Stomach (tissue), 9 donors: ENCODE data around the gene CHRNB4. TPM values are rescaled to one million over a fixed set of nuclear protein-coding genes. Genes with fewer than 3 reads are reported as not detected.

Experiments used
- DNase-seq, 2 donors: peaks; one replicate each; pipeline versions ENCODE4 v3.0.0 to v3.0.0-alpha.2; 2013 to 2019
- H3K27ac ChIP-seq, 5 donors: fragments of 200-600 bp in 4 of 5; sonication (generic) in 4 of 5; one replicate each; pipeline ENCODE4 v1.5.1; 2013 to 2019; ENCODE audit warnings: mild to moderate bottlenecking in 1 of 5, moderate library complexity in 1 of 5
- H3K27me3 ChIP-seq, 3 donors: fragments of 200-600 bp; sonication (generic); one replicate each; pipeline ENCODE4 v1.5.1; 2017 to 2019; ENCODE audit warnings: mixed run types in 1 of 3
- H3K36me3 ChIP-seq, 4 donors: fragments of 200-600 bp; sonication (generic); 1 replicate in 3 of 4; 2 replicates in 1 of 4; pipeline ENCODE4 v1.5.1; 2016 to 2019
- H3K4me1 ChIP-seq, 4 donors: fragments of 200-600 bp; sonication (generic); one replicate each; pipeline ENCODE4 v1.5.1; 2016 to 2019
- H3K4me3 ChIP-seq, 4 donors: fragments of 200-600 bp; sonication (generic) in 3 of 4; one replicate each; pipeline ENCODE4 v1.5.1; 2016 to 2019; ENCODE audit warnings: mild to moderate bottlenecking in 1 of 4
- H3K9me3 ChIP-seq, 4 donors: fragments of 200-600 bp; sonication (generic); one replicate each; pipeline ENCODE4 v1.5.1; 2016 to 2019
- EP300 ChIP-seq: sonication (generic); formaldehyde crosslinking; IDR thresholded peaks from one replicate; pipeline ENCODE4 v1.6.1; 2017; ENCODE audit warnings: antibody characterized with exemption
- POLR2A ChIP-seq, 4 donors: fragments of 450-650 bp; IDR thresholded peaks; one replicate each; pipeline ENCODE4 v1.6.1; 2016; ENCODE audit warnings: antibody characterized with exemption in 4 of 4, control low read depth in 2 of 4, mild to moderate bottlenecking in 1 of 4, moderate library complexity in 1 of 4
- POLR2AphosphoS5 ChIP-seq, 3 donors: sonication (generic); formaldehyde crosslinking; IDR thresholded peaks; one replicate each; pipeline ENCODE4 v1.6.1; 2016; ENCODE audit warnings: antibody characterized with exemption in 3 of 3
- WGBS, 5 donors: extraction: QIAGEN DNeasy Blood & Tissue Kit in 3 of 5; methylation state at CpG; one replicate each; pipeline versions ENCODE4 v1.1.5 to v1.1.7; 2013 to 2018; 5-methylcytosine and 5-hydroxymethylcytosine counted together
- intact Hi-C: fragments of 100-400 bp; cut with DNase I; formaldehyde crosslinking; loops from one replicate; pipeline ENCODE4 v1.15.1; 2023; ENCODE audit warnings: low total_unique reads
- polyA plus RNA-seq, 3 donors: library from polyadenylated mRNA; stranded (reverse); fragments of 200-250 nt; gene quantifications; one replicate each; pipeline ENCODE4 v1.2.3, GENCODE V29; 2013
- total RNA-seq, 5 donors: library from RNA; depleted of rRNA; stranded (reverse); fragments of >200 nt; gene quantifications; one replicate each; pipeline versions ENCODE4 v1.1.0 to v1.2.3, GENCODE V29; 2014 to 2016
- TF ChIP-seq, protein P1 (sequence below), 7 experiments: fragments of 450-650 bp in 4 of 7; fragments of 200-600 bp in 3 of 7; sonication (generic) in 3 of 7; IDR thresholded peaks; one replicate each; pipeline ENCODE4 v1.5.1; 2016 to 2019; ENCODE audit warnings: antibody characterized with exemption in 7 of 7, control low read depth in 2 of 7, mild to moderate bottlenecking in 1 of 7
- donor health status: healthy with polysubstance abuse.
- donor health status: Bipolar disorder and iron deficiency.
- donor health status: healthy.

Gene CHRNB4
- total and polyA plus RNA-seq, 8 donors = 0.78 TPM; not detected in 7

DNA sequence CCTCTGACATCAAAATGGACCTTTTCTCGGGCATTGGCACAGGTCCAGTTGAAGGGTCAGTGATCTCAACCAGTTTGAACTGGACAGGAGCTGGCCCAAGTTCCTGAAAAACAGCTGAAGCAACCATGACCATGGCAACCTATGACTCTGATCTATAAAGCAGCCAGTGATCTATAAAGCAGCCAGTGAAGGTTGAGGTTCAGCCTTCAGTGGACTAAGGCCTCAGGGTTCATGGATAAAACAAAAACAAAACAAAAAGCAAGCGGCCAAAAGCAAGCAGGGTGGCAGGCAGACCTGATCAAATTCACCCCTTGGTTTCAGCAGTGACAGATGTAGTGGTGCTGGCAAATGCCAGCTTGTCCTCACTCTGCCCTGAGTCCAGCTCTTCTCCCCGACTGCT, 10.0 kb upstream of the CHRNB4 start:
- Histone ChIP-seq H3K27me3 (peaks cover 0 to 9% (median 0%) of the 10 kb centered on the region in 3 donors), H3K27ac (no peak overlapping the region), H3K9me3 (no peaks in the 10 kb centered on the region), H3K36me3 (no peaks in the 10 kb centered on the region), H3K4me3 (no peak overlapping the region), H3K4me1 (no peaks in the 10 kb centered on the region)
- WGBS, 5 donors = 42 to 56% (median 50%) methylated on average over 3 of the region's 3 CpGs
- no peak for DNase-seq
- intact Hi-C loops = no loop called here
- TF ChIP-seq, protein P1, sequence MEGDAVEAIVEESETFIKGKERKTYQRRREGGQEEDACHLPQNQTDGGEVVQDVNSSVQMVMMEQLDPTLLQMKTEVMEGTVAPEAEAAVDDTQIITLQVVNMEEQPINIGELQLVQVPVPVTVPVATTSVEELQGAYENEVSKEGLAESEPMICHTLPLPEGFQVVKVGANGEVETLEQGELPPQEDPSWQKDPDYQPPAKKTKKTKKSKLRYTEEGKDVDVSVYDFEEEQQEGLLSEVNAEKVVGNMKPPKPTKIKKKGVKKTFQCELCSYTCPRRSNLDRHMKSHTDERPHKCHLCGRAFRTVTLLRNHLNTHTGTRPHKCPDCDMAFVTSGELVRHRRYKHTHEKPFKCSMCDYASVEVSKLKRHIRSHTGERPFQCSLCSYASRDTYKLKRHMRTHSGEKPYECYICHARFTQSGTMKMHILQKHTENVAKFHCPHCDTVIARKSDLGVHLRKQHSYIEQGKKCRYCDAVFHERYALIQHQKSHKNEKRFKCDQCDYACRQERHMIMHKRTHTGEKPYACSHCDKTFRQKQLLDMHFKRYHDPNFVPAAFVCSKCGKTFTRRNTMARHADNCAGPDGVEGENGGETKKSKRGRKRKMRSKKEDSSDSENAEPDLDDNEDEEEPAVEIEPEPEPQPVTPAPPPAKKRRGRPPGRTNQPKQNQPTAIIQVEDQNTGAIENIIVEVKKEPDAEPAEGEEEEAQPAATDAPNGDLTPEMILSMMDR (IDR thresholded peaks at IDR 0.05) = no peak
- TF ChIP-seq POLR2A (IDR thresholded peaks at IDR 0.05) (no peak), EP300 (no peak), POLR2AphosphoS5 (IDR thresholded peaks at IDR 0.05) (no peak)

DNA sequence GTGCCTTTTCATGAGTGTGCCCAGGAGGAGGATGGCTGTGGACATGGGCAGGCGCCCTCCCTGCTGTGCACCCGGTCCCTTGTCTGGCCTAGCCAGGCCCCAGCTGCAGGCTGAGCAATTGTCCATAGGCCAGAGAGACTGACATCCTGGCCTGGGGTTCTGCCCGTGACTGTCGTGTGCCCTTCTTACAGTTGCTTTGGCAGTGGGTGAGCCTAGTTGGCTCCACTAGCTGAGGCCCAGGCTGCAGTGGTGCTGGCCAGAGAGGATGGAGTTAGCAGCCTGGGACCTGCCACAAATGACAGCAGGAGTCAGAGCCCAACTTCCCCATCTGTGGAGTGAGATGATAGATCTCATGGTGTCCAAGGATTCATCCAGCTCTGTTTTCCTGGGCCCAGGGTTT, 9.0 kb upstream of the CHRNB4 start:
- TF ChIP-seq EP300 = no peak
- no peak for TF ChIP-seq POLR2A (IDR thresholded peaks at IDR 0.05)
- TF ChIP-seq POLR2AphosphoS5 (IDR thresholded peaks at IDR 0.05) = no peak
- intact Hi-C loops = no loop called here
- H3K27ac ChIP-seq = no peak overlapping the region

DNA sequence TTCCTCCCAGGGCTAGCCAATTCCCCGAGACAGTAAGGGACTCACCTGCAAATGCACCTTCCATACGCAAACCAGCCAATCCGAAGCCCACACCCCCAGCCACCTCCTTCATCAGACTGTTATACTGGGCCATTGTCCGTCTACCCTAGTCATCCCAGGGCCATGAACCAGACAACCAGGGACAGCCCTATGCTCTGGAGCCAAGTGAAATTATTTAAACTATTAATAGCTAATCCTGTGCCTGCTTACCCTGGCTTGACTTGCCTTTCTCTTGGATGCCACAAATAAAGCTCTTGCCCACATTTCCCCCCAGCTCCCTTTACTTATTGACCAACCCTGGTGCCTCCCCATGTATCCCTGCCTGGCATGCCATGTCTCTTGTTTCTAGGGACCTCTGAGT, 4.0 kb upstream of the CHRNB4 start:
- DNase-seq = no peak
- intact Hi-C loops = no loop called here
- H3K4me3 ChIP-seq = no peak overlapping the region
- no peaks in the 10 kb centered on the region for H3K9me3 ChIP-seq
- peaks cover 8 to 16% (median 13%) of the 10 kb centered on the region in 4 donors for H3K4me1 ChIP-seq
- no peaks in the 10 kb centered on the region for H3K36me3 ChIP-seq
- no peak for TF ChIP-seq POLR2A (IDR thresholded peaks at IDR 0.05)
- TF ChIP-seq POLR2AphosphoS5 (IDR thresholded peaks at IDR 0.05) = no peak
- TF ChIP-seq, protein P1 (IDR thresholded peaks at IDR 0.05) = no peak
- WGBS, 5 donors = 86 to 94% (median 90%) methylated on average over 4 of the region's 4 CpGs
- H3K27me3 ChIP-seq = peaks cover 0 to 16% (median 13%) of the 10 kb centered on the region in 3 donors
- H3K27ac ChIP-seq = no peak overlapping the region

More for the DNA sequence above, 9.0 kb upstream of the CHRNB4 start:
- Histone ChIP-seq H3K9me3 (no peaks in the 10 kb centered on the region), H3K27me3 (peaks cover 0 to 9% (median 0%) of the 10 kb centered on the region in 3 donors), H3K4me1 (no peaks in the 10 kb centered on the region), H3K36me3 (no peaks in the 10 kb centered on the region), H3K4me3 (no peak overlapping the region)
- WGBS, 5 donors = 61 to 88% (median 84%) methylated on average over 4 of the region's 4 CpGs
- no peak for DNase-seq

DNA sequence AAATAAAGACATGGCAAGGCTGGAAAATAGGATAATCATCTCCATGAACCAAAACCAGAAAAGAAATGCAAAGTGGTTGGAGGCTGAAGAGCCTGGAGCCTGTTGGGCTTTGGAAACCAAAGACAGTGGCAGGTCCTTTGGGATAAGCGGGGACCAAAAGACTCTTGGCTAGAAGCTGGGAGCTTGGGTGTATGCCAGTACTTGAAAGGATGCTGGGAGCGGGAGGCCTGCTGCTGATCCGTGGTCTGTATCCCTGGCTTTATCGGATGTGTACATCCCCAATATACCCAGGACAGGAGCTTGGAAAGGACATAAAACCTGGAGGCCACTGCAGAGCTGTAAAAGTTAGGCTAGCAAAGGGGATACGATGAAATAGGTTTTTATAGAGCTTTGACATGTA, 1.3 kb upstream of the CHRNB4 start:
- 70 to 82% (median 78%) methylated on average over 5 of the region's 5 CpGs for WGBS, 5 donors

More for the DNA sequence above, 1.3 kb upstream of the CHRNB4 start:
- Histone ChIP-seq H3K4me3 (no peak overlapping the region), H3K27me3 (peaks cover 0 to 24% (median 13%) of the 10 kb centered on the region in 3 donors), H3K27ac (no peak overlapping the region), H3K36me3 (no peaks in the 10 kb centered on the region), H3K9me3 (no peaks in the 10 kb centered on the region), H3K4me1 (peaks cover 8 to 16% (median 13%) of the 10 kb centered on the region in 4 donors)
- TF ChIP-seq POLR2AphosphoS5 (IDR thresholded peaks at IDR 0.05) = no peak
- TF ChIP-seq POLR2A (IDR thresholded peaks at IDR 0.05) = no peak
- TF ChIP-seq, protein P1 (IDR thresholded peaks at IDR 0.05) = no peak
- no peak for TF ChIP-seq EP300
- peak in 1 of 2 donors; percentile 56 for DNase-seq
- intact Hi-C loops = no loop called here
